Liver (tissue), 5 donors: ENCODE measurements around the gene MS4A4E. TPM values are rescaled to one million over a fixed set of nuclear protein-coding genes. Genes with fewer than 3 reads are reported as not detected.

ENCODE experiments used
- polyA plus RNA-seq, 2 donors: library from polyadenylated mRNA; stranded (reverse) in 1 of 2; unstranded in 1 of 2; fragments of 200-250 nt in 1 of 2; fragments of >200 nt in 1 of 2; fragmentation: Nextera tagmentation in 1 of 2; extraction: Ambion mirVana in 1 of 2; gene quantifications; one replicate each; pipeline versions ENCODE4 v1.2.1 to v1.2.3, GENCODE V29; 2013 to 2015
- small RNA-seq: library from RNA; depleted of rRNA; stranded (forward); fragments of <200 nt; gene quantifications from one replicate; pipeline ENCODE3, GENCODE V24; 2014
- total RNA-seq, 2 donors: library from RNA; depleted of rRNA; stranded (reverse); fragments of >200 nt; gene quantifications; one replicate each; pipeline ENCODE4 v1.2.3, GENCODE V29; 2014
- donor health status: healthy.
- donor health status: healthy.
- donor health status: healthy.

The MS4A4E gene
- total and polyA plus RNA-seq, 4 donors: 0.23 to 2.1 (median 0.78) TPM

Small RNA genes lying within 50 kb of the gene (small RNA-seq; reads per million reads assigned to genes)
- gene MIR6503: 0.42 reads per million, percentile 47 among the genes with 10 or more reads in this experiment

Other genes with a start within 250 kb of the MS4A4E start
- gene OOSP4B, start 226.0 kb downstream of the MS4A4E start, total RNA-seq: not detected
- not detected for gene OOSP4B, start 226.0 kb downstream of the MS4A4E start, polyA plus RNA-seq
- gene OOSP2, start 202.7 kb downstream of the MS4A4E start, total RNA-seq: not detected
- gene OOSP2, start 202.7 kb downstream of the MS4A4E start, polyA plus RNA-seq: not detected
- gene MS4A3, start 186.5 kb downstream of the MS4A4E start, total RNA-seq: 10 to 100 TPM in 1 of 2 donors, under 1 TPM in 1; 0.08 to 43.9 TPM
- under 1 TPM; 0.22 to 0.25 TPM for gene MS4A3, start 186.5 kb downstream of the MS4A4E start, polyA plus RNA-seq
- gene MS4A2, start 154.5 kb downstream of the MS4A4E start, total RNA-seq: under 1 TPM; 0.08 to 0.37 TPM
- under 1 TPM in 1 of 2 donors, not detected in 1; 0.32 TPM for gene MS4A2, start 154.5 kb downstream of the MS4A4E start, polyA plus RNA-seq
- gene MS4A6A, start 60.1 kb downstream of the MS4A4E start, total RNA-seq: 100 to 1,000 TPM in 1 of 2 donors, 10 to 100 TPM in 1; 83.4 to 115 TPM
- gene MS4A6A, start 60.1 kb downstream of the MS4A4E start, polyA plus RNA-seq: 100 to 1,000 TPM in 1 of 2 donors, 10 to 100 TPM in 1; 64.6 to 117 TPM
- 10 to 100 TPM in 1 of 2 donors, 1 to 10 TPM in 1; 8.6 to 12.0 TPM for gene MS4A4A, start 37.5 kb upstream of the MS4A4E start, total RNA-seq
- gene MS4A4A, start 37.5 kb upstream of the MS4A4E start, polyA plus RNA-seq: 10 to 100 TPM in 1 of 2 donors, 1 to 10 TPM in 1; 9.5 to 16.1 TPM
- gene MS4A6E, start 84.1 kb upstream of the MS4A4E start, total RNA-seq: under 1 TPM in 1 of 2 donors, not detected in 1; 0.75 TPM
- under 1 TPM in 1 of 2 donors, not detected in 1; 0.22 TPM for gene MS4A6E, start 84.1 kb upstream of the MS4A4E start, polyA plus RNA-seq
- gene MS4A7, start 135.4 kb upstream of the MS4A4E start, total RNA-seq: 10 to 100 TPM; 32.0 to 50.0 TPM
- 10 to 100 TPM; 16.3 to 25.1 TPM for gene MS4A7, start 135.4 kb upstream of the MS4A4E start, polyA plus RNA-seq
- gene MS4A14, start 153.3 kb upstream of the MS4A4E start, total RNA-seq: 1 to 10 TPM in 1 of 2 donors, under 1 TPM in 1; 0.19 to 1.1 TPM
- gene MS4A14, start 153.3 kb upstream of the MS4A4E start, polyA plus RNA-seq: under 1 TPM; 0.06 to 0.17 TPM
- gene MS4A5, start 186.4 kb upstream of the MS4A4E start, total RNA-seq: not detected
- not detected for gene MS4A5, start 186.4 kb upstream of the MS4A4E start, polyA plus RNA-seq
- gene MS4A1, start 212.7 kb upstream of the MS4A4E start, total RNA-seq: 1 to 10 TPM in 1 of 2 donors, under 1 TPM in 1; 0.75 to 1.6 TPM
- 1 to 10 TPM in 1 of 2 donors, under 1 TPM in 1; 0.12 to 3.3 TPM for gene MS4A1, start 212.7 kb upstream of the MS4A4E start, polyA plus RNA-seq
- gene MS4A12, start 249.6 kb upstream of the MS4A4E start, total RNA-seq: not detected
- not detected for gene MS4A12, start 249.6 kb upstream of the MS4A4E start, polyA plus RNA-seq